HEK293 (cell line): ENCODE measurements around the gene RBMS3.

ENCODE experiments used
- KLF1 ChIP-seq: fragments of 450-650 bp; formaldehyde crosslinking; IDR thresholded peaks from 2 replicates; pipeline ENCODE4 v1.5.1; 2016; ENCODE audit warnings: missing biosample characterization, missing genetic modification characterization
- OSR2 ChIP-seq: fragments of 450-650 bp; formaldehyde crosslinking; IDR thresholded peaks from 2 replicates; pipeline ENCODE4 v1.5.1; 2016; ENCODE audit warnings: missing biosample characterization, missing genetic modification characterization
- ZNF561 ChIP-seq: fragments of 450-650 bp; IDR thresholded peaks from 2 replicates; pipeline ENCODE4 v1.5.1; 2018; ENCODE audit warnings: missing biosample characterization, missing genetic modification characterization, borderline replicate concordance
- ZNF747 ChIP-seq: fragments of 450-650 bp; formaldehyde crosslinking; IDR thresholded peaks from 2 replicates; pipeline ENCODE4 v1.5.1; 2016; ENCODE audit warnings: missing biosample characterization, missing genetic modification characterization
- TF ChIP-seq, protein P1 (sequence below): fragments of 450-650 bp; formaldehyde crosslinking; IDR thresholded peaks from 2 replicates; pipeline ENCODE4 v1.5.1; 2016; ENCODE audit warnings: missing biosample characterization, missing genetic modification characterization
- TF ChIP-seq, protein P2 (sequence below): fragments of 450-650 bp; formaldehyde crosslinking; IDR thresholded peaks from 2 replicates; pipeline ENCODE4 v1.5.1; 2016; ENCODE audit warnings: missing biosample characterization, missing genetic modification characterization

DNA sequence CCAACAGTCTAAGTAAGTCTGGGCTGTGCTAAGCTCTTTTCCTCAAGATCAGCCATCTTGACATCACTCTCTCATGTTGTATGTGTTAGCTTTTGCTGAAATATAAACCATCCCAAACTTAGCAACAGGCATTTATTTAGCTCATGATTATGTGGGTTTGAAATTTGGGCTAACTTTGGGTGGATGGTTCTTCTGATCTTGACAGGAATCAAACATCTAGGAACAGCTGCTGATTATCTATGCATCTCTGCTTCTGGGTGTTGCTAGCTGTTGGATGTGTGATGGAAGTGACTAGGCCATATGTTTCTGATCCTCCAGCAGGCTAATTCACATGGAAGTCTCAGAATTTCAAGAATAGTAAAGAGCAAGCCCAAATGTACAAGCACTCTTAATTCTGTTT, 710.3 kb downstream of the RBMS3 start:
- TF ChIP-seq, protein P1, sequence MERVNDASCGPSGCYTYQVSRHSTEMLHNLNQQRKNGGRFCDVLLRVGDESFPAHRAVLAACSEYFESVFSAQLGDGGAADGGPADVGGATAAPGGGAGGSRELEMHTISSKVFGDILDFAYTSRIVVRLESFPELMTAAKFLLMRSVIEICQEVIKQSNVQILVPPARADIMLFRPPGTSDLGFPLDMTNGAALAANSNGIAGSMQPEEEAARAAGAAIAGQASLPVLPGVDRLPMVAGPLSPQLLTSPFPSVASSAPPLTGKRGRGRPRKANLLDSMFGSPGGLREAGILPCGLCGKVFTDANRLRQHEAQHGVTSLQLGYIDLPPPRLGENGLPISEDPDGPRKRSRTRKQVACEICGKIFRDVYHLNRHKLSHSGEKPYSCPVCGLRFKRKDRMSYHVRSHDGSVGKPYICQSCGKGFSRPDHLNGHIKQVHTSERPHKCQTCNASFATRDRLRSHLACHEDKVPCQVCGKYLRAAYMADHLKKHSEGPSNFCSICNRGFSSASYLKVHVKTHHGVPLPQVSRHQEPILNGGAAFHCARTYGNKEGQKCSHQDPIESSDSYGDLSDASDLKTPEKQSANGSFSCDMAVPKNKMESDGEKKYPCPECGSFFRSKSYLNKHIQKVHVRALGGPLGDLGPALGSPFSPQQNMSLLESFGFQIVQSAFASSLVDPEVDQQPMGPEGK (tag by site-specific recombination): no peak
- TF ChIP-seq ZNF747 (no peak), KLF1 (tag by site-specific recombination) (no peak), OSR2 (tag by site-specific recombination) (no peak), ZNF561 (no peak)
- TF ChIP-seq, protein P2, sequence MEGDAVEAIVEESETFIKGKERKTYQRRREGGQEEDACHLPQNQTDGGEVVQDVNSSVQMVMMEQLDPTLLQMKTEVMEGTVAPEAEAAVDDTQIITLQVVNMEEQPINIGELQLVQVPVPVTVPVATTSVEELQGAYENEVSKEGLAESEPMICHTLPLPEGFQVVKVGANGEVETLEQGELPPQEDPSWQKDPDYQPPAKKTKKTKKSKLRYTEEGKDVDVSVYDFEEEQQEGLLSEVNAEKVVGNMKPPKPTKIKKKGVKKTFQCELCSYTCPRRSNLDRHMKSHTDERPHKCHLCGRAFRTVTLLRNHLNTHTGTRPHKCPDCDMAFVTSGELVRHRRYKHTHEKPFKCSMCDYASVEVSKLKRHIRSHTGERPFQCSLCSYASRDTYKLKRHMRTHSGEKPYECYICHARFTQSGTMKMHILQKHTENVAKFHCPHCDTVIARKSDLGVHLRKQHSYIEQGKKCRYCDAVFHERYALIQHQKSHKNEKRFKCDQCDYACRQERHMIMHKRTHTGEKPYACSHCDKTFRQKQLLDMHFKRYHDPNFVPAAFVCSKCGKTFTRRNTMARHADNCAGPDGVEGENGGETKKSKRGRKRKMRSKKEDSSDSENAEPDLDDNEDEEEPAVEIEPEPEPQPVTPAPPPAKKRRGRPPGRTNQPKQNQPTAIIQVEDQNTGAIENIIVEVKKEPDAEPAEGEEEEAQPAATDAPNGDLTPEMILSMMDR (tag by site-specific recombination): no peak
